HG03439 (cell line): ENCODE results near the gene MADD.

Experiments
- ATAC-seq: cut with Tn5 transposase; IDR thresholded peaks from one replicate; pipeline ENCODE4 v1.9.1; 2021; ENCODE audit warnings: mild to moderate bottlenecking, moderate library complexity; ENCODE audit not compliant: unreplicated experiment

The MADD gene

GRCh38 chr11:47269829-47270305 lies at the start of gene MADD:
Gene MADD, plus strand, starts transcription at chr11:47270133.
- peak; percentile 78 for ATAC-seq

- no peak for ATAC-seq
Measured at GRCh38 chr11:47220401-47220821, 49.5 kb upstream of the MADD start.

GRCh38 chr11:47222696-47223095 lies 47.2 kb upstream of the MADD start:
- ATAC-seq = no peak

- peak; percentile 83 for ATAC-seq
Measured at GRCh38 chr11:47225552-47226400, 44.2 kb upstream of the MADD start.

GRCh38 chr11:47229161-47229560 lies 40.8 kb upstream of the MADD start:
- ATAC-seq = no peak

- no peak for ATAC-seq
Measured at GRCh38 chr11:47233051-47233450, 36.9 kb upstream of the MADD start.

GRCh38 chr11:47233989-47234668 lies 35.8 kb upstream of the MADD start:
- ATAC-seq = no peak

- no peak for ATAC-seq
Measured at GRCh38 chr11:47234669-47235100, 35.2 kb upstream of the MADD start.

GRCh38 chr11:47235163-47235562 lies 34.8 kb upstream of the MADD start:
- ATAC-seq = no peak

GRCh38 chr11:47236482-47236881 lies 33.5 kb upstream of the MADD start:
- ATAC-seq = no peak

- ATAC-seq = no peak
Measured at GRCh38 chr11:47239852-47240251, 30.1 kb upstream of the MADD start.

GRCh38 chr11:47241841-47242301 lies 28.1 kb upstream of the MADD start:
- no peak for ATAC-seq

- no peak for ATAC-seq
Measured at GRCh38 chr11:47242596-47243192, 27.2 kb upstream of the MADD start.

- no peak for ATAC-seq
Measured at GRCh38 chr11:47243454-47243853, 26.5 kb upstream of the MADD start.

GRCh38 chr11:47244448-47245350 lies 25.2 kb upstream of the MADD start:
- ATAC-seq = no peak

- no peak for ATAC-seq
Measured at GRCh38 chr11:47245611-47246357, 24.1 kb upstream of the MADD start.

- no peak for ATAC-seq
Measured at GRCh38 chr11:47247502-47247901, 22.4 kb upstream of the MADD start.

GRCh38 chr11:47248304-47248663 lies 21.6 kb upstream of the MADD start:
- ATAC-seq = peak; percentile 22

- peak; percentile 84 for ATAC-seq
Measured at GRCh38 chr11:47248664-47249377, 21.1 kb upstream of the MADD start, which contains the start of gene ACP2. Gene ACP2, minus strand, starts transcription at chr11:47248814. Its CDS starts 25 bp downstream, at chr11:47248789.
